K562 (cell line): ENCODE measurements around the gene SEC11A. TPM values are rescaled to one million over a fixed set of nuclear protein-coding genes. Genes with fewer than 3 reads are reported as not detected.

ENCODE experiments used
- ATAC-seq: fragments of 200-7000 bp; cut with Tn5 transposase; 3 replicates; pipeline ENCODE4 v1.9.1; 2020; ENCODE audit warnings: moderate library complexity
- BruUV-seq: library from RNA; stranded (reverse); fragments of 400-500 nt; replicated peaks from 2 replicates; lab custom pipeline; 2021; lab: Mats Ljungman, UMichigan
- CTCF ChIA-PET: fragments of 300-600 bp; formaldehyde crosslinking; extraction: SDS; loops from one replicate; lab custom pipeline; 2021; ENCODE audit warnings: low intra/inter-chr PET ratio; lab: Yijun Ruan, JAX
- POLR2A ChIA-PET: fragments of 300-600, 350-650 bp; sonication (Branson Sonifier 250); formaldehyde crosslinking; extraction: SDS; loops from one replicate; lab custom pipeline; 2021; ENCODE audit warnings: antibody characterized with exemption, inconsistent platforms; lab: Yijun Ruan, JAX
- DNase-seq, 4 experiments: peaks; one replicate each; pipeline versions ENCODE4 v3.0.0 to v3.0.0-alpha.2; 2011 to 2018; ENCODE audit warnings: low spot score in 3 of 4, mixed read lengths in 3 of 4; ENCODE audit errors: extremely low read depth in 1 of 4
- FAIRE-seq: peaks from 2 replicates; lab custom pipeline; 2011; peaks lifted over from hg19 to GRCh38; lab: Jason Lieb, UNC
- H2AFZ ChIP-seq: 2 replicates; pipeline ENCODE4 v1.6.0; 2011; ENCODE audit warnings: low read depth, low read length, control low read depth, inconsistent platforms
- H3K27ac ChIP-seq: fragments of 200-600 bp; 3 replicates; pipeline ENCODE4 v1.8.0; 2011; ENCODE audit warnings: low read depth, mild to moderate bottlenecking, control low read depth, inconsistent platforms, low read length, moderate library complexity, mixed read lengths; ENCODE audit errors: extremely low read depth
- H3K27me3 ChIP-seq, 2 experiments: fragments of 300-600 bp in 1 of 2; 2 replicates in 1 of 2; 3 replicates in 1 of 2; pipeline versions ENCODE4 v1.6.0 to v1.8.0; 2011; ENCODE audit warnings: inconsistent platforms in 2 of 2, low read length in 2 of 2, mild to moderate bottlenecking in 1 of 2, mixed read lengths in 1 of 2, moderate library complexity in 1 of 2; ENCODE audit not compliant: control insufficient read depth in 2 of 2, insufficient read depth in 2 of 2
- H3K36me3 ChIP-seq: fragments of 300-600 bp; 3 replicates; pipeline ENCODE4 v1.8.0; 2011; ENCODE audit warnings: mild to moderate bottlenecking, low read length, inconsistent platforms; ENCODE audit not compliant: control insufficient read depth, insufficient read depth
- H3K4me1 ChIP-seq, 2 experiments: fragments of 200-600 bp in 1 of 2; replicated peaks in 1 of 2; 2 replicates in 1 of 2; 3 replicates in 1 of 2; pipeline versions ENCODE4 v1.5.1 to v1.8.0; 2011; ENCODE audit warnings: inconsistent platforms in 2 of 2, low read length in 2 of 2, mild to moderate bottlenecking in 1 of 2, mixed read lengths in 1 of 2, moderate library complexity in 1 of 2; ENCODE audit not compliant: control insufficient read depth in 2 of 2, insufficient read depth in 2 of 2
- H3K4me2 ChIP-seq: 2 replicates; pipeline ENCODE4 v1.6.1; 2011; ENCODE audit warnings: low read length, control low read depth, inconsistent platforms, mixed read lengths; ENCODE audit not compliant: insufficient read depth
- H3K4me3 ChIP-seq: fragments of 200-600 bp; sonication (generic), shearing (Covaris generic); 2 replicates; pipeline ENCODE4 v1.5.1; 2016; ENCODE audit warnings: control low read depth, inconsistent platforms
- H3K79me2 ChIP-seq: fragments of 200-600 bp; 3 replicates; pipeline ENCODE4 v1.8.0; 2011; ENCODE audit warnings: low read length, inconsistent platforms; ENCODE audit not compliant: control insufficient read depth, insufficient read depth
- H3K9ac ChIP-seq, 2 experiments: 2 replicates each; pipeline versions ENCODE4 v1.6.0 to v1.6.1; 2011; ENCODE audit warnings: low read depth in 2 of 2, low read length in 2 of 2, control low read depth in 1 of 2, inconsistent platforms in 1 of 2, mild to moderate bottlenecking in 1 of 2, mixed read lengths in 1 of 2; ENCODE audit not compliant: insufficient read depth in 1 of 2
- H3K9me1 ChIP-seq: one replicate; pipeline ENCODE4 v1.6.0; 2011; ENCODE audit warnings: inconsistent platforms, mild to moderate bottlenecking, low read length, moderate library complexity; ENCODE audit not compliant: control insufficient read depth, insufficient read depth
- H3K9me3 ChIP-seq: replicated peaks from 2 replicates; pipeline ENCODE4 v1.5.1; 2011; ENCODE audit warnings: low read depth, low read length, inconsistent platforms; ENCODE audit not compliant: control insufficient read depth, insufficient read depth
- H4K20me1 ChIP-seq: replicated peaks from 2 replicates; pipeline ENCODE4 v1.6.1; 2011; ENCODE audit warnings: low read length, inconsistent platforms, mixed read lengths; ENCODE audit not compliant: control insufficient read depth, insufficient read depth
- CREM ChIP-seq: IDR thresholded peaks from 2 replicates; pipeline ENCODE4 v1.6.1; 2014; ENCODE audit warnings: antibody characterized with exemption, low read depth
- ESRRA ChIP-seq: fragments of 450-650 bp; IDR thresholded peaks from 2 replicates; pipeline ENCODE4 v1.6.1; 2014; ENCODE audit warnings: low read depth, mild to moderate bottlenecking, moderate library complexity, borderline replicate concordance
- HSF4 ChIP-seq: fragments of 250-450 bp; sonication (Bioruptor Pico); IDR thresholded peaks from 2 replicates; pipeline ENCODE4 v2.1.2; 2022; ENCODE audit warnings: mild to moderate bottlenecking, moderate library complexity, borderline replicate concordance
- MEIS2 ChIP-seq: fragments of 450-650 bp; IDR thresholded peaks from 2 replicates; pipeline ENCODE4 v1.6.1; 2014; ENCODE audit warnings: mild to moderate bottlenecking; ENCODE audit not compliant: partially characterized antibody
- NCOA1 ChIP-seq: fragments of 450-650 bp; IDR thresholded peaks from 2 replicates; pipeline ENCODE4 v1.6.1; 2016; ENCODE audit warnings: low read depth
- NFIC ChIP-seq: fragments of 450-650 bp; IDR thresholded peaks from 2 replicates; pipeline ENCODE4 v1.6.1; 2017; ENCODE audit warnings: mild to moderate bottlenecking, inconsistent platforms
- PCBP2 ChIP-seq: fragments of 200-400 bp; formaldehyde crosslinking; IDR thresholded peaks from 2 replicates; pipeline ENCODE4 v1.6.1; 2018; ENCODE audit warnings: low read length, low read depth, mild to moderate bottlenecking, moderate library complexity; ENCODE audit not compliant: poor library complexity, severe bottlenecking
- U2AF2 ChIP-seq: fragments of 200-400 bp; formaldehyde crosslinking; optimal IDR thresholded peaks from 2 replicates; pipeline ENCODE3; 2017; ENCODE audit warnings: low read depth, mild to moderate bottlenecking, low read length
- XRCC5 ChIP-seq: fragments of 200-400 bp; formaldehyde crosslinking; IDR thresholded peaks from 2 replicates; pipeline ENCODE4 v1.6.1; 2017; ENCODE audit warnings: low read depth, mild to moderate bottlenecking, low read length
- ZNF146 ChIP-seq: IDR thresholded peaks from one replicate; pipeline ENCODE4 v1.6.1; 2018; ENCODE audit warnings: missing compliant biosample characterization; ENCODE audit not compliant: unreplicated experiment
- WGBS: fragments of 100-300 bp; shearing (Covaris generic); methylation state at CpG from one replicate; pipeline ENCODE4 v1.1.6; 2016; ENCODE audit warnings: low coverage, mixed read lengths; ENCODE audit not compliant: insufficient coverage; ENCODE audit errors: missing lambda C conversion rate; 5-methylcytosine and 5-hydroxymethylcytosine counted together
- in situ Hi-C: fragments of 300-500 bp; cut with MboI; formaldehyde crosslinking; loops from 4 replicates; pipeline ENCODE4 v1.15.0; 2018; ENCODE audit warnings: inconsistent platforms, mixed read lengths
- intact Hi-C: fragments of 100-400 bp; cut with micrococcal nuclease; formaldehyde crosslinking; loops from 2 replicates; pipeline ENCODE4 v1.14.2; 2022
- polyA plus RNA-seq, 8 experiments: library from polyadenylated mRNA; depleted of rRNA in 4 of 8; stranded (reverse) in 5 of 8; unstranded in 3 of 8; fragments of >200 nt; fragmentation: Nextera tagmentation in 2 of 8; fragmentation: Illumina TruSeq in 1 of 8; extraction: Ambion mirVana in 2 of 8; extraction: Trizol in 1 of 8; gene quantifications; 2 replicates each; pipeline versions ENCODE4 v1.2.1 to v1.2.3, GENCODE V29; 2011 to 2014; ENCODE audit warnings: inconsistent platforms in 1 of 8, missing spikeins in 1 of 8
- total RNA-seq, 7 experiments: library from RNA; depleted of rRNA in 6 of 7; stranded (reverse); fragments of >200 nt in 6 of 7; fragmentation: Illumina TruSeq in 2 of 7; extraction: Trizol in 2 of 7; gene quantifications; 2 replicates each; pipeline versions ENCODE4 v1.2.1 to v1.2.3, GENCODE V29; 2011 to 2021; ENCODE audit warnings: low replicate concordance in 1 of 7
- TF ChIP-seq, protein P1 (sequence below): fragments of 450-650 bp; formaldehyde crosslinking; IDR thresholded peaks from 2 replicates; pipeline ENCODE4 v1.4.0; 2020; ENCODE audit warnings: mild to moderate bottlenecking, mixed read lengths

The SEC11A gene
- total and polyA plus RNA-seq, 9 of the 15 experiments (the other 6 are each of a cell fraction or from before 2014, with no cell fraction given), result 175 to 310 (median 229) TPM

GRCh38 chr15:84703808-84704207 lies 12.1 kb downstream of the SEC11A start:
- 66% methylated on average over 5 of the region's 5 CpGs for WGBS
- POLR2A ChIA-PET, result interaction anchor here (0.8 to 6.9 kb wide), 6 partner anchors 8 to 43 kb away, joined by 3 to 47 read pairs (median 6); partner anchors contain the start of gene SEC11A

DNA sequence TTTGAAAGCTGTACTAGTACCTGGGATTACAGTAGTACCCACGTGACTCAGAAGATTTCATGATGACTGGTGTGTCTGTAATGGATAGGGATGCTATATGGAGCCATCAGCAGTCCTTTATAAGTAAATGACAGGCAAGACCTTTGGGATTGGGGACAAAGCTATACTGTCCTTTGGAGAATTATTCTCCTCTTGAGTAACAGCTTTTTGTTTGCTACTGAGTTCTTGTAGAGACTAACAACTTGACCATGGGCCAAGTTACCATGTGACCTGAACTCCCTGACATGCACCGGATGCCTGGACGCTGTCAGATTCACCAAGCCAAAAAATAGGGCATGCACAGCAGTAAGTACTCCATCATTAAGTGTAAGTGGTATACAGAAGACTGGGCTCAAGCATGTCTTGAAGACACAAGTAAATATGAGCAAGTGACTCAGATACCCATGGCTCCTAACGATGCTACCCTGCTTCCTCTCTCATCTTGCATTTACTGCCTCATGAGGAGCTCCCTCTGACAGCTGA lies 12.9 kb downstream of the SEC11A start:
- H3K79me2 ChIP-seq, result peaks cover 93% of the 10 kb centered on the region
- FAIRE-seq, result peak; percentile 19
- no peak overlapping the region for H2AFZ ChIP-seq
- no peaks in the 10 kb centered on the region for H3K27me3 ChIP-seq
- no peak for DNase-seq
- no peaks in the 10 kb centered on the region for H3K4me1 ChIP-seq
- no peak overlapping the region for H3K4me3 ChIP-seq
- H3K9me3 ChIP-seq, result no peaks in the 10 kb centered on the region
- intact Hi-C loops, result no loop called here
- no peak overlapping the region for H3K4me2 ChIP-seq
- H3K27ac ChIP-seq, result no peak overlapping the region
- CTCF ChIA-PET, result no interaction called here
- peaks cover 31% of the 10 kb centered on the region; the same call in 2 of the 3 replicates for H3K36me3 ChIP-seq
- POLR2A ChIA-PET, result interaction anchor here (0.6 to 6.9 kb wide), 4 partner anchors 9 to 71 kb away, joined by 3 to 47 read pairs (median 6); partner anchors contain the start of gene SEC11A
- peaks cover 23% of the 10 kb centered on the region for H4K20me1 ChIP-seq
- BruUV-seq, result no TSS peak
- in situ Hi-C loops, result no loop called here
- WGBS, result 52% methylated on average over 4 of the region's 4 CpGs
- no peak overlapping the region for H3K9ac ChIP-seq
- no peak for TF ChIP-seq U2AF2
- TF ChIP-seq, protein P1, sequence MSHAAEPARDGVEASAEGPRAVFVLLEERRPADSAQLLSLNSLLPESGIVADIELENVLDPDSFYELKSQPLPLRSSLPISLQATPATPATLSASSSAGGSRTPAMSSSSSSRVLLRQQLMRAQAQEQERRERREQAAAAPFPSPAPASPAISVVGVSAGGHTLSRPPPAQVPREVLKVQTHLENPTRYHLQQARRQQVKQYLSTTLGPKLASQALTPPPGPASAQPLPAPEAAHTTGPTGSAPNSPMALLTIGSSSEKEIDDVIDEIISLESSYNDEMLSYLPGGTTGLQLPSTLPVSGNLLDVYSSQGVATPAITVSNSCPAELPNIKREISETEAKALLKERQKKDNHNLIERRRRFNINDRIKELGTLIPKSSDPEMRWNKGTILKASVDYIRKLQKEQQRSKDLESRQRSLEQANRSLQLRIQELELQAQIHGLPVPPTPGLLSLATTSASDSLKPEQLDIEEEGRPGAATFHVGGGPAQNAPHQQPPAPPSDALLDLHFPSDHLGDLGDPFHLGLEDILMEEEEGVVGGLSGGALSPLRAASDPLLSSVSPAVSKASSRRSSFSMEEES (CRISPR knock-in tag), result peak; percentile 8; the same call in 1 of the 2 replicates
- no peaks in the 10 kb centered on the region for H3K9me1 ChIP-seq
- peak; percentile 14 for ATAC-seq

More at GRCh38 chr15:84703808-84704207, 12.1 kb downstream of the SEC11A start:
- Histone ChIP-seq H3K4me3 (no peak overlapping the region), H3K4me2 (no peak overlapping the region), H3K27ac (no peak overlapping the region), H3K9me3 (no peaks in the 10 kb centered on the region), H3K9me1 (no peaks in the 10 kb centered on the region), H2AFZ (no peak overlapping the region), H4K20me1 (peaks cover 23% of the 10 kb centered on the region), H3K79me2 (peaks cover 93% of the 10 kb centered on the region), H3K4me1 (no peaks in the 10 kb centered on the region), H3K36me3 (peaks cover 38% of the 10 kb centered on the region; the same call in 2 of the 3 replicates), H3K9ac (no peak overlapping the region), H3K27me3 (no peaks in the 10 kb centered on the region)
- ATAC-seq (peak; percentile 16; the same call in 1 of the 3 replicates), FAIRE-seq (no peak), DNase-seq (no peak)
- intact Hi-C loops, result no loop called here
- no peak for TF ChIP-seq CREM
- TF ChIP-seq PCBP2, result no peak
- TF ChIP-seq NCOA1, result no peak
- no peak for TF ChIP-seq ESRRA
- no peak for TF ChIP-seq HSF4 (CRISPR knock-in tag)
- no peak for TF ChIP-seq XRCC5
- no peak for TF ChIP-seq MEIS2
- TF ChIP-seq ZNF146 (CRISPR knock-in tag), result no peak
- no peak for TF ChIP-seq NFIC
- CTCF ChIA-PET, result no interaction called here
- no TSS peak for BruUV-seq
- in situ Hi-C loops, result no loop called here
